H1 (cell line): Measurements from ENCODE around the gene AAR2. TPM values are rescaled to one million over a fixed set of nuclear protein-coding genes. Genes with fewer than 3 reads are reported as not detected.
A peak's percentile ranks its signal among the peaks of the same experiment; 100 is the strongest.

ENCODE experiments used
- CTCF ChIA-PET: fragments of 300-600 bp; sonication (Branson Sonifier 250); formaldehyde crosslinking; loops from one replicate; lab custom pipeline; 2021; ENCODE audit not compliant: partially characterized antibody; lab: Charles Lee
- POLR2A ChIA-PET: fragments of 300-600 bp; sonication (Branson Sonifier 250); formaldehyde crosslinking; loops from one replicate; lab custom pipeline; 2021; ENCODE audit warnings: inconsistent platforms; ENCODE audit not compliant: partially characterized antibody; lab: Charles Lee
- DNase-seq, 2 experiments: peaks; one replicate each; pipeline versions ENCODE4 v3.0.0 to v3.0.0-alpha.2; 2010 to 2022; ENCODE audit warnings: low spot score in 2 of 2, low read depth in 1 of 2, mixed read lengths in 1 of 2
- FAIRE-seq: peaks from 2 replicates; lab custom pipeline; 2011; peaks lifted over from hg19 to GRCh38; lab: Jason Lieb, UNC
- H2AFZ ChIP-seq: 2 replicates; pipeline ENCODE4 v1.8.1; 2012; ENCODE audit warnings: low read length, inconsistent platforms
- H2AK5ac ChIP-seq: 2 replicates; pipeline ENCODE4 v1.6.1; 2013; ENCODE audit warnings: low read depth, low read length
- H2BK120ac ChIP-seq: replicated peaks from 2 replicates; pipeline ENCODE3; 2013; ENCODE audit warnings: low read depth, low read length, inconsistent platforms
- H2BK12ac ChIP-seq: 2 replicates; pipeline ENCODE4 v1.6.1; 2013; ENCODE audit warnings: low read depth, low read length
- H2BK15ac ChIP-seq: 2 replicates; pipeline ENCODE4 v1.6.1; 2013; ENCODE audit warnings: low read length
- H2BK20ac ChIP-seq: 2 replicates; pipeline ENCODE4 v1.6.1; 2013; ENCODE audit warnings: low read length
- H2BK5ac ChIP-seq: 2 replicates; pipeline ENCODE4 v1.6.1; 2013; ENCODE audit warnings: low read depth, low read length
- H3K14ac ChIP-seq: 2 replicates; pipeline ENCODE4 v1.6.1; 2013; ENCODE audit warnings: inconsistent platforms; ENCODE audit not compliant: insufficient read length
- H3K18ac ChIP-seq: 2 replicates; pipeline ENCODE4 v1.6.1; 2013; ENCODE audit warnings: low read length; ENCODE audit errors: extremely low read depth
- H3K23ac ChIP-seq: 2 replicates; pipeline ENCODE4 v1.6.1; 2013; ENCODE audit warnings: inconsistent platforms; ENCODE audit not compliant: insufficient read length
- H3K23me2 ChIP-seq: 2 replicates; pipeline ENCODE4 v1.6.1; 2013; ENCODE audit warnings: low read depth, low read length
- H3K27ac ChIP-seq: 2 replicates; pipeline ENCODE4 v1.6.1; 2011; ENCODE audit warnings: low read depth, low read length, inconsistent platforms
- H3K27me3 ChIP-seq, 4 experiments: replicated peaks in 1 of 4; 1 replicate in 1 of 4; 2 replicates in 3 of 4; pipeline versions ENCODE4 v1.6.1 to v1.8.1; 2011 to 2013; ENCODE audit warnings: low read length in 3 of 4, mild to moderate bottlenecking in 3 of 4, inconsistent platforms in 2 of 4, mixed read lengths in 2 of 4, moderate library complexity in 1 of 4; ENCODE audit not compliant: control insufficient read depth in 3 of 4, insufficient read depth in 3 of 4; ENCODE audit errors: extremely low read depth in 1 of 4
- H3K36me3 ChIP-seq, 4 experiments: 2 replicates each; pipeline versions ENCODE4 v1.6.1 to v1.8.1; 2011 to 2013; ENCODE audit warnings: mild to moderate bottlenecking in 4 of 4, low read length in 3 of 4, moderate library complexity in 2 of 4, control low read depth in 1 of 4, inconsistent platforms in 1 of 4; ENCODE audit not compliant: insufficient read depth in 4 of 4, control insufficient read depth in 2 of 4
- H3K4ac ChIP-seq: replicated peaks from 2 replicates; pipeline ENCODE3; 2013; ENCODE audit warnings: low read length, low read depth, mixed read lengths, inconsistent platforms; ENCODE audit not compliant: insufficient read length
- H3K4me1 ChIP-seq, 4 experiments: replicated peaks in 1 of 4; 1 replicate in 1 of 4; 2 replicates in 3 of 4; pipeline versions ENCODE4 v1.6.1 to v1.8.1; 2011 to 2013; ENCODE audit warnings: low read length in 3 of 4, inconsistent platforms in 2 of 4, mixed read lengths in 1 of 4; ENCODE audit not compliant: insufficient read depth in 4 of 4, control insufficient read depth in 3 of 4
- H3K4me2 ChIP-seq, 2 experiments: 2 replicates each; pipeline versions ENCODE4 v1.6.1 to v1.8.1; 2011 to 2013; ENCODE audit warnings: low read depth in 2 of 2, low read length in 2 of 2, control low read depth in 1 of 2, inconsistent platforms in 1 of 2, mild to moderate bottlenecking in 1 of 2; ENCODE audit not compliant: insufficient read depth in 1 of 2
- H3K4me3 ChIP-seq, 4 experiments: fragments of 200-600, 300-600 bp in 1 of 4; sonication (generic), shearing (Covaris generic), sonication (Bioruptor Twin) in 1 of 4; 2 replicates each; pipeline versions ENCODE4 v1.5.1 to v1.8.1; 2011 to 2016; ENCODE audit warnings: low read length in 4 of 4, low read depth in 3 of 4, control low read depth in 2 of 4, inconsistent platforms in 2 of 4, mild to moderate bottlenecking in 2 of 4, mixed read lengths in 1 of 4, moderate library complexity in 1 of 4; ENCODE audit not compliant: insufficient read depth in 2 of 4; ENCODE audit errors: extremely low read depth in 1 of 4
- H3K56ac ChIP-seq: replicated peaks from 2 replicates; pipeline ENCODE3; 2013; ENCODE audit warnings: low read depth, mild to moderate bottlenecking, mixed read lengths, low read length, inconsistent platforms; ENCODE audit not compliant: insufficient read length
- H3K79me1 ChIP-seq: 2 replicates; pipeline ENCODE4 v1.6.1; 2013; ENCODE audit warnings: low read depth, low read length, control low read depth
- H3K79me2 ChIP-seq, 2 experiments: 2 replicates each; pipeline versions ENCODE4 v1.6.1 to v1.8.1; 2012 to 2013; ENCODE audit warnings: low read length in 2 of 2, mild to moderate bottlenecking in 2 of 2, inconsistent platforms in 1 of 2; ENCODE audit not compliant: insufficient read depth in 2 of 2, control insufficient read depth in 1 of 2
- H3K9ac ChIP-seq, 4 experiments: replicated peaks in 1 of 4; 1 replicate in 1 of 4; 2 replicates in 3 of 4; pipeline versions ENCODE4 v1.6.1 to v1.8.1; 2011 to 2013; ENCODE audit warnings: low read depth in 3 of 4, low read length in 3 of 4, control low read depth in 2 of 4, mild to moderate bottlenecking in 2 of 4, moderate library complexity in 2 of 4, inconsistent platforms in 1 of 4; ENCODE audit errors: extremely low read depth in 1 of 4
- H3K9me3 ChIP-seq, 2 experiments: 2 replicates each; pipeline versions ENCODE4 v1.6.1 to v1.8.1; 2012 to 2013; ENCODE audit warnings: mild to moderate bottlenecking in 2 of 2, moderate library complexity in 2 of 2, control low read depth in 1 of 2, inconsistent platforms in 1 of 2, low read depth in 1 of 2, low read length in 1 of 2, mixed read lengths in 1 of 2; ENCODE audit not compliant: insufficient read depth in 2 of 2
- H4K20me1 ChIP-seq, 2 experiments: replicated peaks in 1 of 2; 2 replicates each; pipeline versions ENCODE3 to v1.8.1; 2011 to 2013; ENCODE audit warnings: inconsistent platforms in 2 of 2, low read length in 2 of 2, mild to moderate bottlenecking in 1 of 2; ENCODE audit not compliant: insufficient read depth in 2 of 2, control insufficient read depth in 1 of 2
- H4K5ac ChIP-seq: 2 replicates; pipeline ENCODE4 v1.6.1; 2013; ENCODE audit warnings: low read length, low read depth, mixed read lengths, inconsistent platforms; ENCODE audit not compliant: insufficient read length
- H4K8ac ChIP-seq: 2 replicates; pipeline ENCODE4 v1.8.0; 2013; ENCODE audit warnings: mild to moderate bottlenecking, moderate library complexity, low read length, inconsistent platforms; ENCODE audit not compliant: insufficient read depth; ENCODE audit errors: extremely low read depth
- H4K91ac ChIP-seq: replicated peaks from 2 replicates; pipeline ENCODE3; 2013; ENCODE audit warnings: low read length, mixed read lengths, inconsistent platforms; ENCODE audit not compliant: insufficient read length
- CREB1 ChIP-seq: IDR thresholded peaks from 2 replicates; pipeline ENCODE4 v1.6.1; 2012; ENCODE audit warnings: inconsistent platforms
- RAD21 ChIP-seq, 2 experiments: IDR thresholded peaks in 1 of 2; conservative IDR thresholded peaks in 1 of 2; 2 replicates each; pipeline ENCODE4 v1.6.1; 2011; ENCODE audit warnings: low read depth in 2 of 2, low read length in 2 of 2, improper control_type of control experiment in 1 of 2, inconsistent platforms in 1 of 2, mild to moderate bottlenecking in 1 of 2, moderate library complexity in 1 of 2
- RBBP5 ChIP-seq: IDR thresholded peaks from 2 replicates; pipeline ENCODE4 v1.7.1; 2012; ENCODE audit warnings: low read depth, mild to moderate bottlenecking, inconsistent platforms, low read length, moderate library complexity, borderline replicate concordance
- SIX5 ChIP-seq: IDR thresholded peaks from 2 replicates; pipeline ENCODE4 v1.6.1; 2011; ENCODE audit warnings: mild to moderate bottlenecking, low read depth, low read length
- TEAD4 ChIP-seq: IDR thresholded peaks from 2 replicates; pipeline ENCODE4 v1.6.1; 2012; ENCODE audit warnings: low read depth, low read length, inconsistent platforms, mixed read lengths
- WGBS, 2 experiments: shearing (Covaris generic) in 1 of 2; methylation state at CpG; one replicate each; pipeline versions ENCODE4 v1.1.6 to v1.1.7; 2013 to 2015; ENCODE audit warnings: low lambda C conversion rate in 2 of 2, mixed read lengths in 2 of 2, inconsistent platforms in 1 of 2, low coverage in 1 of 2, missing lambda C conversion rate in 1 of 2; ENCODE audit not compliant: insufficient replicate concordance in 2 of 2, insufficient coverage in 1 of 2, insufficient read length in 1 of 2; ENCODE audit errors: extremely low coverage in 1 of 2, missing lambda C conversion rate in 1 of 2; 5-methylcytosine and 5-hydroxymethylcytosine counted together
- polyA plus RNA-seq, 7 experiments: library from polyadenylated mRNA; depleted of rRNA in 3 of 7; stranded (reverse) in 5 of 7; unstranded in 2 of 7; fragments of >200 nt in 5 of 7; fragments of 200-250 nt in 2 of 7; gene quantifications; 1 replicate in 5 of 7; 2 replicates in 1 of 7; 4 replicates in 1 of 7; pipeline versions ENCODE4 v1.2.1 to v1.2.3, GENCODE V29; 2011 to 2013; ENCODE audit warnings: missing spikeins in 2 of 7, mixed read lengths in 2 of 7
- total RNA-seq: library from RNA; stranded (reverse); fragmentation: NEBNext Ultra II Directional; extraction: Animal tissue kit (Norgen Biotek cat#: 25700); gene quantifications from 2 replicates; pipeline ENCODE4 v1.2.1, GENCODE V29; 2021
- TF ChIP-seq, protein P1 (sequence below), 3 experiments: IDR thresholded peaks; 1 replicate in 2 of 3; 2 replicates in 1 of 3; pipeline versions ENCODE4 v1.5.1 to v1.6.1; 2011; ENCODE audit warnings: low read length in 3 of 3, mild to moderate bottlenecking in 3 of 3, inconsistent platforms in 2 of 3, low read depth in 1 of 3, moderate library complexity in 1 of 3; ENCODE audit not compliant: insufficient read depth in 1 of 3; ENCODE audit errors: control extremely low read depth in 1 of 3

AAR2 gene
- total and polyA plus RNA-seq, 2 of the 8 experiments (the other 6 are each of a cell fraction or from before 2014, with no cell fraction given) = 25.5 to 36.1 TPM

- H3K9ac ChIP-seq = no peak overlapping the region
These were observed 19.1 kb upstream of the AAR2 start for GRCh38 chr20:36217226-36217625.

More at GRCh38 chr20:36217226-36217625, 19.1 kb upstream of the AAR2 start:
- H2BK20ac ChIP-seq = no peak overlapping the region
- no peak overlapping the region for H3K27ac ChIP-seq
- H2BK120ac ChIP-seq = no peak overlapping the region
- WGBS, 2 experiments = 37% methylated on average over 4 of the region's 4 CpGs; no CpG with 5 or more reads in 1 of the 2 experiments
- H2BK15ac ChIP-seq = no peak overlapping the region
- no peaks in the 10 kb centered on the region for H3K23me2 ChIP-seq
- no peak overlapping the region for H3K56ac ChIP-seq
- no peak overlapping the region for H3K18ac ChIP-seq
- H2AK5ac ChIP-seq = no peak overlapping the region
- DNase-seq (peak; percentile 47 to 70), FAIRE-seq (peak; percentile 70)
- TF ChIP-seq CREB1 (0 out of 2 replicates have a peak, but pooled peaks have one; percentile 8), SIX5 (no peak), RAD21 (IDR thresholded peaks at IDR 0.05 in 1 of 2, conservative IDR thresholded peaks at IDR 0.05 in 1 of 2; ENCODE audit: low read depth in 2 of 2, low read length in 2 of 2) (peak; percentile 49 to 56), TEAD4 (0 out of 2 replicates have a peak, but pooled peaks have one; percentile 13), RBBP5 (no peak)
- TF ChIP-seq, protein P1, sequence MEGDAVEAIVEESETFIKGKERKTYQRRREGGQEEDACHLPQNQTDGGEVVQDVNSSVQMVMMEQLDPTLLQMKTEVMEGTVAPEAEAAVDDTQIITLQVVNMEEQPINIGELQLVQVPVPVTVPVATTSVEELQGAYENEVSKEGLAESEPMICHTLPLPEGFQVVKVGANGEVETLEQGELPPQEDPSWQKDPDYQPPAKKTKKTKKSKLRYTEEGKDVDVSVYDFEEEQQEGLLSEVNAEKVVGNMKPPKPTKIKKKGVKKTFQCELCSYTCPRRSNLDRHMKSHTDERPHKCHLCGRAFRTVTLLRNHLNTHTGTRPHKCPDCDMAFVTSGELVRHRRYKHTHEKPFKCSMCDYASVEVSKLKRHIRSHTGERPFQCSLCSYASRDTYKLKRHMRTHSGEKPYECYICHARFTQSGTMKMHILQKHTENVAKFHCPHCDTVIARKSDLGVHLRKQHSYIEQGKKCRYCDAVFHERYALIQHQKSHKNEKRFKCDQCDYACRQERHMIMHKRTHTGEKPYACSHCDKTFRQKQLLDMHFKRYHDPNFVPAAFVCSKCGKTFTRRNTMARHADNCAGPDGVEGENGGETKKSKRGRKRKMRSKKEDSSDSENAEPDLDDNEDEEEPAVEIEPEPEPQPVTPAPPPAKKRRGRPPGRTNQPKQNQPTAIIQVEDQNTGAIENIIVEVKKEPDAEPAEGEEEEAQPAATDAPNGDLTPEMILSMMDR (IDR thresholded peaks at IDR 0.05; ENCODE audit: control extremely low read depth in 1 of 3, insufficient read depth in 1 of 3, low read depth in 1 of 3, low read length in 3 of 3) = peak; percentile 90 to 98 (median 95)
- H2BK12ac ChIP-seq = no peak overlapping the region
- no peak overlapping the region for H3K4ac ChIP-seq
- no peak overlapping the region for H3K4me2 ChIP-seq
- H3K9me3 ChIP-seq = no peaks in the 10 kb centered on the region
- no peaks in the 10 kb centered on the region for H3K36me3 ChIP-seq
- H4K91ac ChIP-seq = no peak overlapping the region
- H3K4me1 ChIP-seq = no peaks in the 10 kb centered on the region
- ChIA-PET POLR2A (interaction anchor here (1.1 to 1.9 kb wide), 3 partner anchors 11 to 21 kb away, joined by 3 to 7 read pairs (median 4); no protein-coding TSS in a partner anchor), CTCF (interaction anchor here (0.8 to 11.6 kb wide), 28 partner anchors 9 to 263 kb away, joined by 3 to 151 read pairs (median 4); partner anchors contain the start of genes AAR2 and SCAND1)
- H3K4me3 ChIP-seq = no peak overlapping the region
- no peaks in the 10 kb centered on the region for H3K79me1 ChIP-seq
- no peaks in the 10 kb centered on the region for H3K79me2 ChIP-seq
- H3K23ac ChIP-seq = no peak overlapping the region
- H4K20me1 ChIP-seq = peaks cover 2 to 3% of the 10 kb centered on the region in 2 experiments
- no peak overlapping the region for H2AFZ ChIP-seq
- no peak overlapping the region for H4K8ac ChIP-seq
- H2BK5ac ChIP-seq = no peak overlapping the region
- peaks cover 0 to 2% (median 0%) of the 10 kb centered on the region in 4 experiments; a peak in 1 of 7 replicates for H3K27me3 ChIP-seq
- H3K14ac ChIP-seq = no peak overlapping the region
- H4K5ac ChIP-seq = no peak overlapping the region
